ENCODE measurements around the gene SON.
A peak's percentile ranks its signal among the peaks of the same experiment; 100 is the strongest.
"Not testable (repeated sequence)": the region's sequence is repeated elsewhere in the genome, so short reads cannot be mapped to it uniquely, and the experiment has no call there.

SON gene

GRCh38 chr21:33542640-33543504 is at the start of gene SON:
TSS of gene SON (plus strand) at chr21:33543038. CDS start at chr21:33543093, 55 bp downstream.
- peak; percentile 97 for FAIRE-seq

- FAIRE-seq = no peak
Measured at GRCh38 chr21:33493756-33494155, 49.1 kb upstream of the SON start.

- FAIRE-seq = no peak
Measured at GRCh38 chr21:33495743-33496142, 47.1 kb upstream of the SON start.

- FAIRE-seq = no peak
Measured at GRCh38 chr21:33496345-33496744, 46.5 kb upstream of the SON start.

- FAIRE-seq = no peak
Measured at GRCh38 chr21:33505833-33506232, 37.0 kb upstream of the SON start.

- FAIRE-seq = not testable (repeated sequence)
Measured at GRCh38 chr21:33507003-33507402, 35.8 kb upstream of the SON start.

- no peak for FAIRE-seq
Measured at GRCh38 chr21:33510826-33511225, 32.0 kb upstream of the SON start.

- no peak for FAIRE-seq
Measured at GRCh38 chr21:33511639-33512038, 31.2 kb upstream of the SON start.

GRCh38 chr21:33512481-33512880 is 30.4 kb upstream of the SON start:
- no peak for FAIRE-seq

GRCh38 chr21:33514229-33514628 is 28.6 kb upstream of the SON start:
- FAIRE-seq = no peak

- FAIRE-seq = no peak
Measured at GRCh38 chr21:33518899-33519298, 23.9 kb upstream of the SON start.

- FAIRE-seq = peak; percentile 3
Measured at GRCh38 chr21:33522297-33522952, 20.4 kb upstream of the SON start.

- no peak for FAIRE-seq
Measured at GRCh38 chr21:33522953-33523349, 19.9 kb upstream of the SON start.

- no peak for FAIRE-seq
Measured at GRCh38 chr21:33531007-33531406, 11.8 kb upstream of the SON start.

- no peak for FAIRE-seq
Measured at GRCh38 chr21:33537212-33537611, 5.6 kb upstream of the SON start.

GRCh38 chr21:33539616-33540015 is 3.2 kb upstream of the SON start:
- FAIRE-seq = no peak

GRCh38 chr21:33540711-33541104 is 2.1 kb upstream of the SON start:
- no peak for FAIRE-seq

GRCh38 chr21:33541105-33541711 is 1.6 kb upstream of the SON start:
- FAIRE-seq = no peak

GRCh38 chr21:33541756-33542639 is 840 bp upstream of the SON start, which contains the start of gene GART:
TSS of gene GART (minus strand) at chr21:33542117. CDS start at chr21:33539315, 2,802 bp downstream.
- FAIRE-seq = peak; percentile 17

- no peak for FAIRE-seq
Measured at GRCh38 chr21:33543505-33544129, 779 bp downstream of the SON start.

GRCh38 chr21:33544451-33545195 is 1.8 kb downstream of the SON start:
- no peak for FAIRE-seq
